Measurements from ENCODE around the gene PPM1D.
"Not testable (repeated sequence)": the region's sequence is repeated elsewhere in the genome, so short reads cannot be mapped to it uniquely, and the experiment has no call there.

The PPM1D gene

GRCh38 chr17:60593441-60594036, 6.5 kb upstream of the PPM1D start:
- DNase-seq (ENCODE audit: low spot score), result not testable (repeated sequence)

- DNase-seq (ENCODE audit: low spot score), result not testable (repeated sequence)
These were observed 5.8 kb upstream of the PPM1D start for GRCh38 chr17:60594170-60594569.

- DNase-seq (ENCODE audit: low spot score), result no peak
These were observed 5.3 kb upstream of the PPM1D start for GRCh38 chr17:60594734-60595133.

- DNase-seq (ENCODE audit: low spot score), result no peak
These were observed 2.7 kb upstream of the PPM1D start for GRCh38 chr17:60597297-60597696.

- no peak for DNase-seq (ENCODE audit: low spot score)
These were observed 1.8 kb upstream of the PPM1D start for GRCh38 chr17:60598001-60598736.

DNA sequence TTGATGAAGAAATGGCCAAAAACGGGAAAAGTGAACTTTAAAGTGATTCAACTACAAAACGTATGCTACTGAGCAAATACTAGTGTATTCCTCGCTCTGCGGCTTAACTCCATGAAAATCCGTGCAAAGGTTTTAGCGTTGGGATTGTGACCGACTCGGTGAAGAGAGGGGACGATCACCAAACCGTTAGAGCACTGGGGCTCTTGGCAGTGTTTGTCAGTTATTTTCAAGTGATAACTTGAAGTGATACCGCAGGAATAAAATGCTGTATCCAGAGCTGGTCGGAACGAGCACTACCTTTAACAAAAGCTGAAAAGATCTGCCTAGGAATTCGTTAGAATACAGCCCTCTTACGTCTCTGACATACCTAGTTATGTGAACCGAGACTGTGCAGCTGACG, 773 bp upstream of the PPM1D start:
- no peak for DNase-seq (ENCODE audit: low spot score)

DNA sequence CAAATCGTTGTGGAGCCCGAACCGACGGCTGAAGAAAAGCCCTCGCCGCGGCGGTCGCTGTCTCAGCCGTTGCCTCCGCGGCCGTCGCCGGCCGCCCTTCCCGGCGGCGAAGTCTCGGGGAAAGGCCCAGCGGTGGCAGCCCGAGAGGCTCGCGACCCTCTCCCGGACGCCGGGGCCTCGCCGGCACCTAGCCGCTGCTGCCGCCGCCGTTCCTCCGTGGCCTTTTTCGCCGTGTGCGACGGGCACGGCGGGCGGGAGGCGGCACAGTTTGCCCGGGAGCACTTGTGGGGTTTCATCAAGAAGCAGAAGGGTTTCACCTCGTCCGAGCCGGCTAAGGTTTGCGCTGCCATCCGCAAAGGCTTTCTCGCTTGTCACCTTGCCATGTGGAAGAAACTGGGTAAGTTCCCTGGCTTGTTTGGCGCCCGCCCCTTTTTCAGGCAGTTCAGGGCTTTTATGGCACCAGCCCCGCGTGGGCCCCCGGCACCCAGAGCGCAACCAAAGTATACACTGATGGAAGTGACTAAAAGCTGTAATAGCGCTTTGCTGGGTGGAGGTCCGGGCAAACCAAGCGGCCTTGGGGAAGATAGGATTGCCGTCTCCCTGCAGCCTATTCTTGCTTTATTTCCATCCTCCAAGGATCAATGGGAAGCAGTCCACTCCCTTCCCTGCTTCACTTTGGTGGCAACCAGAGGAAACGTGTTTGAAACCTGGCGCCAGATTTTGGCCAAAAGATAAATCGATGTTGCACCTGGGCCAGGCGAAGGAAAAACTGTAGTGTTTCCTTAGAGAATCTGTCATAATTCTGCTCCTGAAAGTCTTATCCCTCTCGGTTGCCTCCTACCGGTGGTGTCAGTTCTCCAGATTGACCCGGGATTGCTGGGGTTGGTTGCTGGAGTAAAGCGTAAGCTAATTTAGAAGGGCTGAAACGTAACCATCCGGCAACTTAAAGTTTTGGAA, 775 bp downstream of the PPM1D start:
- DNase-seq (ENCODE audit: low spot score), result peak; percentile 89

DNA sequence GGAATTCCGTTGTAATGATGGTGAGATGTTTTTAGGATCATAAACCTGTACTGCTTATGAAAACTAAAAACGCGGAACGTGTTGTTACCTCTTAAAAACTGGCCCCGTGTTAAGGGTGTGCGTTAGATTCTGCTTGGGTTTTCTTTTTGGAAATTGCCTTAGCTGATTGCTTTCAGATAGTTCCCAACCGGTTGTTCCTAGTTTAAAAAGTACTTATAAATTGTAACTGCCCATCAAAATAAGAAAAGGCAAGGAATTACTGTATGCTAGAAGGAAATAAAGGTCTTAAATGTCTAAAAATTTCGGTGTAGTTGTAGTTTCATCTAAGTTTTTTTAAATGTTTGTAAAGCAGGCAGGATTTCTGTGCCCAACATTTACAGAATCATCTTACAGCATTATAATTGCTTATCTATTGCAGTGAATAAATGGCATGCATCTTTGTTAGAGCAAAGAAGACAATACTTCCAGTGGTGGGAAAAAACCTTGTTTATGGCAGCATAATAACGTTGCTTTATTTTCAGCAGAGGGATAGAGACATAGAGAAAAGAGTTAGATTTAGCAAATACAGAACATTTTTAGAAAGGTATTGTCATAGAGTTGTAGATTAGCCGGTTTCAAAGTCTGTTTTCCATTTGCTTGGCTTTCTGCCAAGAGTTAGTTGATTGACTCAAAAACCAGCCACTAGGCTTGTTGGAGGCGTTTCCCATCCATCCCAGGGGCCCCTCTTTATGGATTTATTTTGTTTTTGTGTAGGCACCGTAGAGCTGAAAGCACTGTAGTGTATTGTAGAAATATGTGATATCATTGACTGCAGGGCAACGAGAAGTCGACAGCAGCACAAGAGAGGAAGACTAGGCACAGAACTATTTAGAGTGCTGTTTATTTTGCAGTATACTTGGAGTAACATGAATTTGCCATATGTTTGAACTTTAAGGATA, 1.7 kb downstream of the PPM1D start:
- DNase-seq (ENCODE audit: low spot score), result peak; percentile 89

GRCh38 chr17:60602385-60602742, 2.4 kb downstream of the PPM1D start:
- no peak for DNase-seq (ENCODE audit: low spot score)

DNA sequence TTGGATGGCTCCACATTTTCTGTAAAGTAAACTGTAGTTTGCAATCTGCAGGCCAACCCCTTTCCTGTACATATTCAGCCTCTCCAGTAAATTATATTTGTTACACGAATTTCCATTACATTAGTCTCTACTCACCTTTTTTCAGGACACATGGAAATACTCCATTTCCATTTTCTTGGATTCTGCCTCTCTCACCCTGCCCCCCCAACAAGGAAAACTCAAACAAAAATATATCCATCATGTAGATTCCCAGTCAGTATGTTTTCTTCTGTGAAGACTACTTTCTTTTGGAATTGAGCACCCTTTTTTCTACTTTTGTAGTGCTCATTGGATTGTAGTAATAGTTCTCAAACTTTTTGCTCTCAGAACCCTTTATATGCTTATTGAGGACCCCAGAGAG, 2.9 kb downstream of the PPM1D start:
- DNase-seq (ENCODE audit: low spot score), result no peak

DNA sequence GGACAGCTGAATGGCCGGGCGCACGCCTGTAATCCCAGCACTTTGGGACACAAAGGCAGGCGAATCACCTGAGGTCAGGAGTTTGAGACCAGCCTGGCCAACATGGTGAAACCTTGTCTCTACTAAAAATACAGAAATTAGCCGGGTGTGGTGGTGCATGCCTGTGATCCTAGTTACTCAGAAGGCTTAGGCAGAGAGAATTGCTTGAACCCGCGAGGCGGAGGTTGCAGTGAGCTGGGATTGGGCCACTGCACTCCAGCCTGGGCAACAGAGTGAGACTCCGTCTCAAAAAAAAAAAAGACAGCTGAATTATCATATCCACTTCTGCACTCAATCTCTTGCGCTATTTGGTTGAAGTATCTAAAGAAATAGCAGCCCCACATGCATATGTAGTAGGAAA, 3.5 kb downstream of the PPM1D start:
- not testable (repeated sequence) for DNase-seq (ENCODE audit: low spot score)

DNA sequence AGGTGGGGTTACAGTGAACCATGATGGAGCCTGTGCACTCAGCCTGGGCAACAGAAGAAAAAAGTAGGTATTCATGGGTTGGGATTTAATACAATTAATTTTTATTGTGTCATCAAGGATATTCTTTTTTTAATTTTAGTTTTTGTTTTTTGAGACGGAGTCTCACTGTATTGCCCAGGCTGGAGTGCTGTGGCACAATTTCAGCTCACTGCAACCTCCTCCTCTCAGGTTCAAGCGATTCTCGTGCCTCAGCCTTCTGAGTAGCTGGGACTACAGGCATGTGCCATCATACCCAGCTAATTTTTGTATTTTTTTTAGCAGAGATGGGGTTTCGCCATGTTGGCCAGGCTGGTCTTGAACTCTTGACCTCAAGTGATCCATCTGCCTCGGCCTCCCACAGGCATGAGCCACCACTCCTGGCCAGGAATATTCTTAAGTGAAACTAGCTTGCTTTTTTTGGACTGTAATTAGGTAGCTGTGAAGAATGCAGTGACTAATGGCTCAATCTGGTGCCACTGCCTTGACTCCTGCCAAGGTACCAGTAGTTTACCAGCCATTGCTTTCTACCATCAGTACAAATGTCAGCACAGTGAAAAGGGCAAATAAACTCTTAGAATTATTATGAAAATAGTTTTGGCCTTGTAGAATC, 4.8 kb downstream of the PPM1D start:
- DNase-seq (ENCODE audit: low spot score), result peak; percentile 88

GRCh38 chr17:60606036-60606435, 6.0 kb downstream of the PPM1D start:
- DNase-seq (ENCODE audit: low spot score), result no peak

- DNase-seq (ENCODE audit: low spot score), result peak; percentile 81
These were observed 10.5 kb downstream of the PPM1D start for GRCh38 chr17:60610473-60610872.

DNA sequence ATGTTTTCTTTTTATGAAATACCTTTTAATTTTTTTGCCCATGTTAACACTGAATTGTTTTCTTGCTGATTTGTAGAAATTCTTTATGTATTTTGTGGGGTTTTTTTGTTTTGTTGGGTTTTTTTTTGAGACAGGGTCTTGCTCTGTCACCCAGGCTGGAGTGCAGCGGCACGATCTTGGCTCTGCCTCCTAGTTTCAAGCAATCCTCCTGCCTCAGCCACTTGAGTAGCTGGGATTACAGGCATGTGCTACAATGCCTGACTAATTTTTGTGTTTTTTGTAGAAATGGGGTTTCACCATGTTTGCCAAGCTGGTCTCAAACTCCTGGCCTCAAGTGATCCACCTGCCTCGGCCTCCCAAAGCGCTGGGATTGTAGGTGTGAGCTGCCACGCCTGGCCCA, 11.3 kb downstream of the PPM1D start:
- DNase-seq (ENCODE audit: low spot score), result not testable (repeated sequence)

DNA sequence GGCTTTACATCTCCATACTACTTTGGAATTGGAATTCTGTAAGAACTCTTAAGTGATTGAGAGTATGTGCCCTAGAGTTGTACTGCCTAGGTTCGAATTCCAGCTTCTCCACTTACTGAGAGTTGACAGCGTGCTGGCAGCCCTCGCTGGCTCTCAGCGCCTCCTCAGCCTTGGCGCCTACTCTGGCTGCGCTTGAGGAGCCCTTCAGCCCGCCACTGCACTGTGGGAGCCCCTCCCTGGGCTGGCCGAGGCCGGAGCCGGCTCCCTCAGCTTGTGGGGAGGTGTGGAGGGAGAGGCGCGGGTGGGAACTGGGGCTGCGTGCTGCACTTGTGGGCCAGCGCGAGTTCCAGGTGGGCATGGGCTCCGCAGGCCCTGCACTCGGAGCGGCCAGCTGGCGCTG, 13.3 kb downstream of the PPM1D start:
- no peak for DNase-seq (ENCODE audit: low spot score)

DNA sequence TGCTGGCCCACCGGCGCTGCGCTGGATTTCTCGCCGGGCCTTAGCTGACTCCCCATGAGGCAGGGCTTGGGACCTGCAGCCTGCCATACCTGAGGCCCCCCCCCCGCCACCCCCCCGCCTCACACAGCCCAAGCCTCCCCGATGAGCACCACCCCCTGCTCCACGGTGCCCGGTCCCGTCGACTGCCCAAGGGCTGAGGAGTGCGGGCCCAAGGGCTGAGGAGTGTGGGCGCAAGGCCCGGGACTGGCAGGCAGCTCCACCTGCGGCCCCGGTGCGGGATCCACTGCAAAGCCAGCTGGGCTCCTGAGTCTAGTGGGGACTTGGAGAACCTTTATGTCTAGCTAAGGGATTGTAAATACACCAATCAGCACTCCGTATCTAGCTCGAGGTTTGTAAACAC, 13.8 kb downstream of the PPM1D start:
- DNase-seq (ENCODE audit: low spot score), result not testable (repeated sequence)

DNA sequence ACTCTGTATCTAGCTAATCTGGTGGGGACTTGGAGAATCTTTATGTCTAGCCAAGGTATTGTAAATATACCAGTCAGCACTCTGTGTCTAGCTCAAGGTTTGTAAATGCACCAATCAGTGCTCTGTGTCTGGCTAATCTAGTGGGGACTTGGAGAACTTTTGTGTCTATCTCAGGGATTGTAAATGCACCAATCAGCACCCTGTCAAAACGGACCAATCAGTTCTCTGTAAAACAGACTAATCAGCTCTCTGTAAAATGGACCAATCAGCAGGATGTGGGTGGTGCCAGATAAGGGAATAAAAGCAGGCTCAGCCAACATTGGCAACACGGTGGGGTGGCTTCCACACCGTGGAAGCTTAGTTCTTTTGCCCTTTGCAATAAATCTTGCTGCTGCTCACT, 14.3 kb downstream of the PPM1D start:
- DNase-seq (ENCODE audit: low spot score), result not testable (repeated sequence)

GRCh38 chr17:60615108-60615507, 15.1 kb downstream of the PPM1D start:
- no peak for DNase-seq (ENCODE audit: low spot score)

GRCh38 chr17:60615840-60616239, 15.8 kb downstream of the PPM1D start:
- no peak for DNase-seq (ENCODE audit: low spot score)

DNA sequence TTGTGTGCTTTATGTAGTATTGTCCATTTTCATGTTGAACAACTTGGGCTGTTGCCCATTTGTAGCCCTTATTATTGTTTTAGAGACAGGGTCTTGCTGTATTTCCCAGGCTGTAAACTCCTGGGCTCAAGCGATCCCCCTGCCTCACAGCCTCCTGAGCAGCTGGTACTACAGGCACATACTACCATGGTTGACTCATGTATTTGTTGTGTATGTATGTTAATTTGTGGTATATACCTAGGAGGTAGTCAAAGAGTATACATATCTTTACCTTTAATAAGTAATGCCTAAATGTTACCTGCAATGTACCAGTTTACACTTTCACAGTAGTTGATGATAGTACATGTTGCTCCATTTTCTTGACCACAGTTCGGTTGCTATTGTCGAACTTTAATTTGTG, 18.1 kb downstream of the PPM1D start:
- no peak for DNase-seq (ENCODE audit: low spot score)

All from cerebellar cortex (tissue), 1 donor.